HepG2 (cell line): ENCODE results near the gene RABGAP1L. TPM values are rescaled to one million over a fixed set of nuclear protein-coding genes. Genes with fewer than 3 reads are reported as not detected.

ENCODE experiments used
- ATF4 ChIP-seq, 2 experiments: fragments of 450-650 bp in 1 of 2; sonication (generic) in 1 of 2; formaldehyde crosslinking; IDR thresholded peaks; 2 replicates each; pipeline versions ENCODE4 v1.5.0 to v1.8.0; 2020 to 2022; ENCODE audit warnings: mild to moderate bottlenecking in 1 of 2, missing genetic modification reagents in 1 of 2
- CSRNP2 ChIP-seq: sonication (generic); formaldehyde crosslinking; conservative IDR thresholded peaks from 2 replicates; pipeline ENCODE4 v1.8.0; 2022; ENCODE audit warnings: low read depth, missing genetic modification reagents
- IRF1 ChIP-seq: sonication (generic); formaldehyde crosslinking; IDR thresholded peaks from 2 replicates; pipeline ENCODE4 v1.4.0; 2020; ENCODE audit warnings: low read depth, mild to moderate bottlenecking, missing genetic modification reagents
- MTA3 ChIP-seq: sonication (generic); formaldehyde crosslinking; IDR thresholded peaks from 2 replicates; pipeline ENCODE4 v1.4.0; 2020; ENCODE audit warnings: missing genetic modification reagents
- RBM22 ChIP-seq: fragments of 200-400 bp; formaldehyde crosslinking; optimal IDR thresholded peaks from 2 replicates; pipeline ENCODE3; 2017; ENCODE audit warnings: mild to moderate bottlenecking, low read length, moderate library complexity
- REST ChIP-seq, 2 experiments: IDR thresholded peaks; 2 replicates each; pipeline ENCODE4 v1.6.1; 2011 to 2012; ENCODE audit warnings: low read length in 2 of 2, borderline replicate concordance in 1 of 2, low read depth in 1 of 2, mild to moderate bottlenecking in 1 of 2, moderate library complexity in 1 of 2
- SATB2 ChIP-seq: sonication (generic); formaldehyde crosslinking; IDR thresholded peaks from 2 replicates; pipeline ENCODE4 v1.5.0; 2020; ENCODE audit warnings: missing genetic modification reagents
- TCF7 ChIP-seq: sonication (generic); IDR thresholded peaks from 2 replicates; pipeline ENCODE4 v1.6.1; 2016; ENCODE audit warnings: antibody characterized with exemption, low read depth
- TFDP1 ChIP-seq: IDR thresholded peaks from 2 replicates; pipeline ENCODE4 v1.6.1; 2016; ENCODE audit warnings: missing compliant biosample characterization, missing genetic modification reagents, borderline replicate concordance
- TFDP2 ChIP-seq: sonication (generic); formaldehyde crosslinking; IDR thresholded peaks from 2 replicates; pipeline ENCODE4 v1.4.0; 2020; ENCODE audit warnings: missing genetic modification reagents
- THAP11 ChIP-seq: IDR thresholded peaks from 2 replicates; pipeline ENCODE4 v1.6.1; 2016; ENCODE audit warnings: missing biosample characterization, missing genetic modification reagents
- ZBTB37 ChIP-seq: sonication (generic); formaldehyde crosslinking; IDR thresholded peaks from 2 replicates; pipeline ENCODE4 v1.4.0; 2020; ENCODE audit warnings: mild to moderate bottlenecking, missing genetic modification reagents
- ZFP1 ChIP-seq: IDR thresholded peaks from 2 replicates; pipeline ENCODE4 v1.6.1; 2016
- ZFP36L1 ChIP-seq: sonication (generic); formaldehyde crosslinking; IDR thresholded peaks from 2 replicates; pipeline ENCODE4 v1.8.0; 2022; ENCODE audit warnings: mild to moderate bottlenecking, missing genetic modification reagents, moderate library complexity
- ZNF430 ChIP-seq: sonication (generic); formaldehyde crosslinking; IDR thresholded peaks from 2 replicates; pipeline ENCODE4 v1.9.0; 2021; ENCODE audit warnings: mild to moderate bottlenecking, missing genetic modification reagents
- ZNF788 ChIP-seq: sonication (generic); formaldehyde crosslinking; IDR thresholded peaks from 2 replicates; pipeline ENCODE4 v1.5.0; 2020; ENCODE audit warnings: mild to moderate bottlenecking, missing genetic modification reagents, borderline replicate concordance
- polyA plus RNA-seq, 8 experiments: library from polyadenylated mRNA; depleted of rRNA in 3 of 8; stranded (reverse) in 7 of 8; unstranded in 1 of 8; fragments of >200 nt; fragmentation: Illumina TruSeq in 4 of 8; extraction: Trizol in 4 of 8; gene quantifications; 2 replicates each; pipeline versions ENCODE4 v1.2.1 to v1.2.3, GENCODE V29; 2011 to 2016; ENCODE audit warnings: low read depth in 4 of 8, missing spikeins in 1 of 8, mixed read lengths in 1 of 8; ENCODE audit not compliant: insufficient read depth in 1 of 8
- total RNA-seq, 5 experiments: library from RNA; depleted of rRNA; stranded (reverse); fragments of >200 nt; fragmentation: Illumina TruSeq; extraction: Trizol; gene quantifications; 2 replicates each; pipeline ENCODE4 v1.2.3, GENCODE V29; 2016; ENCODE audit warnings: low read depth in 1 of 5
- TF ChIP-seq, protein P1 (sequence below): sonication (generic); formaldehyde crosslinking; IDR thresholded peaks from 2 replicates; pipeline ENCODE4 v1.4.0; 2020; ENCODE audit warnings: missing genetic modification reagents

RABGAP1L gene
- total and polyA plus RNA-seq, 2 of the 13 experiments (the other 11 are each of a cell fraction or from before 2014, with no cell fraction given): 7.9 to 22.6 TPM

DNA sequence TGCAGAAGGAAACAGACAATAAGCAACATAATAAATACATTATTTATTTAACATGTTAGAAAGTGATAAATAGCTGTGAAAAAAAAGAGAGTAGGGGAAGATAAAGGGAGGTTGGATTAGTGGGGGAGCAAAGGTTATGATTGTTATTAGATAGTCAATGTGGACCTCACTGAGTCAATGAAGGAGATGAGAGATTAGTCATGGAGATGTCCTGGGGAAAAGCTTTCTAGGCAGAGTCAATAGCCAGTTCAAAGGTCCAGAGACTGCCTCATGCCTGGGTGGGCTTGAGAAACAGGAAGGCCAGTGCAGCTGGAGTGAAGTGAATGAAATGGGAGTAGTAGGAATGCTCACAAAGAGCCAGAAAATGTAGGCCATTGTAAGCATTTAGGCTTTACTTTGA, 653.3 kb downstream of the RABGAP1L start (continued):
- TF ChIP-seq ATF4 (CRISPR knock-in tag; IDR thresholded peaks at IDR 0.05) (peak in 1 of 2 experiments; percentile 59; a peak in 1 of 4 replicates), CSRNP2 (CRISPR knock-in tag) (no peak), THAP11 (CRISPR knock-in tag) (peak; percentile 69), IRF1 (CRISPR knock-in tag) (no peak), RBM22 (no peak), ZFP1 (peak; percentile 83), TFDP1 (CRISPR knock-in tag) (no peak; the same call in 1 of the 2 replicates), TFDP2 (CRISPR knock-in tag) (no peak), ZNF788 (no peak), REST (IDR thresholded peaks at IDR 0.05; ENCODE audit: borderline replicate concordance in 1 of 2, low read depth in 1 of 2, low read length in 2 of 2) (peak in 1 of 2 experiments; percentile 84; a peak in 1 of 4 replicates), ZBTB37 (CRISPR knock-in tag) (no peak), MTA3 (CRISPR knock-in tag) (no peak), ZFP36L1 (no peak), ZNF430 (no peak), TCF7 (peak; percentile 92), SATB2 (CRISPR knock-in tag) (peak; percentile 61; the same call in 1 of the 2 replicates)
- TF ChIP-seq, protein P1, sequence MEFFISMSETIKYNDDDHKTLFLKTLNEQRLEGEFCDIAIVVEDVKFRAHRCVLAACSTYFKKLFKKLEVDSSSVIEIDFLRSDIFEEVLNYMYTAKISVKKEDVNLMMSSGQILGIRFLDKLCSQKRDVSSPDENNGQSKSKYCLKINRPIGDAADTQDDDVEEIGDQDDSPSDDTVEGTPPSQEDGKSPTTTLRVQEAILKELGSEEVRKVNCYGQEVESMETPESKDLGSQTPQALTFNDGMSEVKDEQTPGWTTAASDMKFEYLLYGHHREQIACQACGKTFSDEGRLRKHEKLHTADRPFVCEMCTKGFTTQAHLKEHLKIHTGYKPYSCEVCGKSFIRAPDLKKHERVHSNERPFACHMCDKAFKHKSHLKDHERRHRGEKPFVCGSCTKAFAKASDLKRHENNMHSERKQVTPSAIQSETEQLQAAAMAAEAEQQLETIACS: no peak
